Chondrocyte (in vitro differentiated cells): Measurements from ENCODE around the gene CBY2. TPM values are rescaled to one million over a fixed set of nuclear protein-coding genes. Genes with fewer than 3 reads are reported as not detected.

Experiments
- DNase-seq: peaks from one replicate; pipeline ENCODE4 v3.0.0; 2021; ENCODE audit warnings: mixed read lengths, low spot score
- H3K27ac Mint-ChIP-seq: one replicate; pipeline ENCODE4 v1.8.0; 2021; ENCODE audit warnings: mild to moderate bottlenecking, moderate library complexity, mixed read lengths; ENCODE audit not compliant: unreplicated experiment
- H3K27me3 Mint-ChIP-seq: 2 replicates; pipeline ENCODE4 v1.8.0; 2021; ENCODE audit warnings: low read depth, mixed read lengths
- H3K36me3 Mint-ChIP-seq: 2 replicates; pipeline ENCODE4 v1.8.0; 2021; ENCODE audit warnings: low read depth, mixed read lengths
- H3K4me1 Mint-ChIP-seq: 2 replicates; pipeline ENCODE4 v1.8.0; 2021; ENCODE audit warnings: low read depth, mild to moderate bottlenecking, mixed read lengths
- H3K4me3 Mint-ChIP-seq: one replicate; pipeline ENCODE4 v1.8.0; 2021; ENCODE audit warnings: mild to moderate bottlenecking, moderate library complexity, mixed read lengths; ENCODE audit not compliant: unreplicated experiment
- H3K9me3 Mint-ChIP-seq: 2 replicates; pipeline ENCODE4 v1.8.0; 2021; ENCODE audit warnings: low read depth, mixed read lengths
- CTCF ChIP-seq: fragments of 200-600 bp; sonication (generic); IDR thresholded peaks from 2 replicates; pipeline ENCODE4 v1.5.0; 2021; ENCODE audit warnings: antibody characterized with exemption, mild to moderate bottlenecking, moderate library complexity
- total RNA-seq: library from RNA; stranded (reverse); gene quantifications from 3 replicates; pipeline ENCODE4 v1.2.1, GENCODE V29; 2021

CBY2 gene
- total RNA-seq, 1 donor from 2014 or later, result not detected

- Mint-ChIP-seq H3K27me3 (peaks cover 21% of the 10 kb centered on the region), H3K4me3 (no peak overlapping the region), H3K36me3 (no peaks in the 10 kb centered on the region), H3K9me3 (no peaks in the 10 kb centered on the region), H3K4me1 (no peaks in the 10 kb centered on the region), H3K27ac (no peak overlapping the region)
- no peak for DNase-seq
- TF ChIP-seq CTCF, result no peak
Measured at GRCh38 chr13:45702869-45703391, 810 bp downstream of the CBY2 start.

GRCh38 chr13:45704211-45704739 lies 2.2 kb downstream of the CBY2 start:
- Mint-ChIP-seq H3K27ac (no peak overlapping the region), H3K27me3 (peaks cover 17% of the 10 kb centered on the region), H3K4me1 (no peaks in the 10 kb centered on the region), H3K4me3 (no peak overlapping the region), H3K9me3 (no peaks in the 10 kb centered on the region), H3K36me3 (no peaks in the 10 kb centered on the region)
- TF ChIP-seq CTCF, result no peak
- DNase-seq, result no peak

- TF ChIP-seq CTCF, result no peak
- H3K4me1 Mint-ChIP-seq, result no peaks in the 10 kb centered on the region
- H3K27ac Mint-ChIP-seq, result no peak overlapping the region
- peaks cover 17% of the 10 kb centered on the region for H3K27me3 Mint-ChIP-seq
- no peaks in the 10 kb centered on the region for H3K36me3 Mint-ChIP-seq
- H3K4me3 Mint-ChIP-seq, result no peak overlapping the region
- no peaks in the 10 kb centered on the region for H3K9me3 Mint-ChIP-seq
- DNase-seq, result no peak
Measured at GRCh38 chr13:45704854-45705695, 3.0 kb downstream of the CBY2 start.

GRCh38 chr13:45705918-45706317 lies 3.8 kb downstream of the CBY2 start:
- H3K9me3 Mint-ChIP-seq, result no peaks in the 10 kb centered on the region
- H3K4me1 Mint-ChIP-seq, result no peaks in the 10 kb centered on the region
- peaks cover 14% of the 10 kb centered on the region for H3K27me3 Mint-ChIP-seq
- H3K36me3 Mint-ChIP-seq, result no peaks in the 10 kb centered on the region
- no peak overlapping the region for H3K27ac Mint-ChIP-seq
- H3K4me3 Mint-ChIP-seq, result no peak overlapping the region
- no peak for DNase-seq
- TF ChIP-seq CTCF, result no peak

- no peak for DNase-seq
- TF ChIP-seq CTCF, result no peak
- Mint-ChIP-seq H3K27me3 (peaks cover 14% of the 10 kb centered on the region), H3K36me3 (peaks cover 2% of the 10 kb centered on the region), H3K27ac (no peak overlapping the region), H3K4me3 (no peak overlapping the region), H3K4me1 (no peaks in the 10 kb centered on the region), H3K9me3 (no peaks in the 10 kb centered on the region)
Measured at GRCh38 chr13:45707516-45708100, 5.5 kb downstream of the CBY2 start.
